ENCODE results near the gene STARD13.

Gene STARD13

GRCh38 chr13:33275916-33276315, 9.6 kb downstream of the STARD13 start:
- no peak overlapping the region for H2BK15ac ChIP-seq (replicated peaks; ENCODE audit: low read depth)
- no peak overlapping the region for H2AK5ac ChIP-seq (ENCODE audit: low read length)
- no peak overlapping the region for H3K23ac ChIP-seq (ENCODE audit: low read length)
- no peak overlapping the region for H3K4me3 ChIP-seq (ENCODE audit: low read length)
- no peak overlapping the region for H2BK5ac ChIP-seq (ENCODE audit: low read length)
- no peaks in the 10 kb centered on the region for H3K79me1 ChIP-seq (ENCODE audit: low read length)
- H4K8ac ChIP-seq (ENCODE audit: low read depth, low read length), result no peak overlapping the region
- H3K79me2 ChIP-seq (ENCODE audit: control insufficient read depth, insufficient read depth, low read length), result no peaks in the 10 kb centered on the region
- no peaks in the 10 kb centered on the region for H3K4me1 ChIP-seq (ENCODE audit: control insufficient read depth, low read depth, low read length)
- no peak overlapping the region for H3K4me2 ChIP-seq (ENCODE audit: low read length)
- no peak overlapping the region for H2BK120ac ChIP-seq (ENCODE audit: low read depth, low read length)
- no CpG with 5 or more reads among the region's 3 CpGs for WGBS (ENCODE audit: extremely low coverage, insufficient coverage, low lambda C conversion rate)
- H3K18ac ChIP-seq (ENCODE audit: low read length), result no peak overlapping the region
- no peaks in the 10 kb centered on the region for H3K36me3 ChIP-seq (ENCODE audit: control insufficient read depth, insufficient read depth, low read length)
- no peaks in the 10 kb centered on the region for H3K27me3 ChIP-seq (ENCODE audit: insufficient read depth, low read length, poor library complexity)
- no peak overlapping the region for H3K27ac ChIP-seq (ENCODE audit: low read depth, low read length)
- no peak for DNase-seq
- H4K5ac ChIP-seq (ENCODE audit: low read length), result no peak overlapping the region
- no peak overlapping the region for H3K56ac ChIP-seq (ENCODE audit: low read length)
- no peak overlapping the region for H3K9ac ChIP-seq (ENCODE audit: low read length)
- no peak overlapping the region for H3K4ac ChIP-seq (ENCODE audit: low read depth, low read length)

GRCh38 chr13:33274264-33274663, 11.3 kb downstream of the STARD13 start:
- no peak overlapping the region for H2BK5ac ChIP-seq (ENCODE audit: low read length)
- H3K36me3 ChIP-seq (ENCODE audit: control insufficient read depth, insufficient read depth, low read length), result no peaks in the 10 kb centered on the region
- H4K5ac ChIP-seq (ENCODE audit: low read length), result no peak overlapping the region
- no peak overlapping the region for H2BK15ac ChIP-seq (replicated peaks; ENCODE audit: low read depth)
- H2AK5ac ChIP-seq (ENCODE audit: low read length), result no peak overlapping the region
- no peaks in the 10 kb centered on the region for H3K79me1 ChIP-seq (ENCODE audit: low read length)
- no peak overlapping the region for H2BK120ac ChIP-seq (ENCODE audit: low read depth, low read length)
- H3K4me3 ChIP-seq (ENCODE audit: low read length), result no peak overlapping the region
- H3K18ac ChIP-seq (ENCODE audit: low read length), result no peak overlapping the region
- H3K4ac ChIP-seq (ENCODE audit: low read depth, low read length), result no peak overlapping the region
- no peak overlapping the region for H3K23ac ChIP-seq (ENCODE audit: low read length)
- no peak overlapping the region for H3K4me2 ChIP-seq (ENCODE audit: low read length)
- WGBS (ENCODE audit: extremely low coverage, insufficient coverage, low lambda C conversion rate), result no CpG with 5 or more reads among the region's 4 CpGs
- no peak overlapping the region for H3K27ac ChIP-seq (ENCODE audit: low read depth, low read length)
- no peak overlapping the region for H3K9ac ChIP-seq (ENCODE audit: low read length)
- DNase-seq, result peak; percentile 28
- H3K4me1 ChIP-seq (ENCODE audit: control insufficient read depth, low read depth, low read length), result no peaks in the 10 kb centered on the region
- no peaks in the 10 kb centered on the region for H3K27me3 ChIP-seq (ENCODE audit: insufficient read depth, low read length, poor library complexity)
- no peak overlapping the region for H4K8ac ChIP-seq (ENCODE audit: low read depth, low read length)
- H3K79me2 ChIP-seq (ENCODE audit: control insufficient read depth, insufficient read depth, low read length), result no peaks in the 10 kb centered on the region
- H3K56ac ChIP-seq (ENCODE audit: low read length), result no peak overlapping the region

- Histone ChIP-seq H3K27ac (ENCODE audit: low read depth, low read length) (no peak overlapping the region), H3K4me1 (ENCODE audit: control insufficient read depth, low read depth, low read length) (no peaks in the 10 kb centered on the region), H3K27me3 (ENCODE audit: insufficient read depth, low read length, poor library complexity) (no peaks in the 10 kb centered on the region), H4K8ac (ENCODE audit: low read depth, low read length) (no peak overlapping the region), H3K18ac (ENCODE audit: low read length) (no peak overlapping the region), H2BK15ac (replicated peaks; ENCODE audit: low read depth) (no peak overlapping the region), H4K5ac (ENCODE audit: low read length) (no peak overlapping the region), H3K4me2 (ENCODE audit: low read length) (no peak overlapping the region), H2BK5ac (ENCODE audit: low read length) (no peak overlapping the region), H3K56ac (ENCODE audit: low read length) (no peak overlapping the region), H2AK5ac (ENCODE audit: low read length) (no peak overlapping the region), H3K79me1 (ENCODE audit: low read length) (no peaks in the 10 kb centered on the region), H3K79me2 (ENCODE audit: control insufficient read depth, insufficient read depth, low read length) (no peaks in the 10 kb centered on the region), H3K4me3 (ENCODE audit: low read length) (no peak overlapping the region), H3K9ac (ENCODE audit: low read length) (no peak overlapping the region), H3K23ac (ENCODE audit: low read length) (no peak overlapping the region), H3K36me3 (ENCODE audit: control insufficient read depth, insufficient read depth, low read length) (no peaks in the 10 kb centered on the region), H2BK120ac (ENCODE audit: low read depth, low read length) (no peak overlapping the region), H3K4ac (ENCODE audit: low read depth, low read length) (no peak overlapping the region)
- WGBS (ENCODE audit: extremely low coverage, insufficient coverage, low lambda C conversion rate), result no CpG with 5 or more reads among the region's 7 CpGs
- DNase-seq, result no peak
Observed at GRCh38 chr13:33272531-33273124, 12.9 kb downstream of the STARD13 start.

GRCh38 chr13:33271759-33272158, 13.8 kb downstream of the STARD13 start:
- no peak overlapping the region for H2BK15ac ChIP-seq (replicated peaks; ENCODE audit: low read depth)
- H2BK120ac ChIP-seq (ENCODE audit: low read depth, low read length), result no peak overlapping the region
- no peak overlapping the region for H3K18ac ChIP-seq (ENCODE audit: low read length)
- H3K56ac ChIP-seq (ENCODE audit: low read length), result no peak overlapping the region
- H4K8ac ChIP-seq (ENCODE audit: low read depth, low read length), result no peak overlapping the region
- H3K23ac ChIP-seq (ENCODE audit: low read length), result no peak overlapping the region
- no peak overlapping the region for H3K27ac ChIP-seq (ENCODE audit: low read depth, low read length)
- H3K79me1 ChIP-seq (ENCODE audit: low read length), result no peaks in the 10 kb centered on the region
- H2BK5ac ChIP-seq (ENCODE audit: low read length), result no peak overlapping the region
- H3K4me1 ChIP-seq (ENCODE audit: control insufficient read depth, low read depth, low read length), result no peaks in the 10 kb centered on the region
- no peak overlapping the region for H3K4me2 ChIP-seq (ENCODE audit: low read length)
- no peak overlapping the region for H3K4me3 ChIP-seq (ENCODE audit: low read length)
- H4K5ac ChIP-seq (ENCODE audit: low read length), result no peak overlapping the region
- no peak overlapping the region for H3K4ac ChIP-seq (ENCODE audit: low read depth, low read length)
- H3K27me3 ChIP-seq (ENCODE audit: insufficient read depth, low read length, poor library complexity), result no peaks in the 10 kb centered on the region
- no peak overlapping the region for H3K9ac ChIP-seq (ENCODE audit: low read length)
- no peaks in the 10 kb centered on the region for H3K36me3 ChIP-seq (ENCODE audit: control insufficient read depth, insufficient read depth, low read length)
- no peak overlapping the region for H2AK5ac ChIP-seq (ENCODE audit: low read length)
- H3K79me2 ChIP-seq (ENCODE audit: control insufficient read depth, insufficient read depth, low read length), result no peaks in the 10 kb centered on the region
- WGBS (ENCODE audit: extremely low coverage, insufficient coverage, low lambda C conversion rate), result no CpG with 5 or more reads among the region's 4 CpGs
- no peak for DNase-seq

DNA sequence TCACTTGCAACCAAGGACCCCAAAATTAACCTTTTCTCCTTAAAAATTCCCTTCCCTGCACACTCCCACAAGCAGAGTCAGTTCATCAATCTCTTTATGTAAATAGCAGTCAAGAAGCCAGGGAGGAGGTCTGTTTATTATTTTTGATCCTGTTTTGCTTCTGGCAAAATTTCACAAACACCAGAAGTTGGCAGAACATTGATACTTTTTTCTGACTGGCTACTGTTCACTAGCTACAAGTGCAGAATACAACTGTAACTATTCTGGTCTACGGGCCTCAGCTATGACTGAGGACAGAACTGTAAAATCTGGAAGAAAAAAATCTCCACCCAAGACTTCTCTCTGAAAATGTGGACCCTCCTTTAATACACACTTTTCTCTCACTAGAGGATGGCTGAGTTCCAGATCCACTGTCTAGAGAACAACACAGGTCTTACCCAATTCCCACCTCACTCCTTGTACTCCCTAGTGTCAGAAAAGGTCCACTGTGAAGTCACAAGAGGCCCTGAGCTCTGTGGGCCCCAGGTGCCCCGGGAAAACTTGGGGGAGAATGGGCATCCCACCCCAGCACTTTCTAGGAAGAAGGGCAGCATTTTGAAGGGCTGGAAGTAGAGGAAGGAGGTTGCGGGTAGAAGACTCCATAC, 14.5 kb downstream of the STARD13 start:
- Histone ChIP-seq H2BK5ac (ENCODE audit: low read length) (no peak overlapping the region), H3K79me1 (ENCODE audit: low read length) (no peaks in the 10 kb centered on the region), H2BK120ac (ENCODE audit: low read depth, low read length) (no peak overlapping the region), H3K9ac (ENCODE audit: low read length) (no peak overlapping the region), H3K18ac (ENCODE audit: low read length) (no peak overlapping the region), H3K4ac (ENCODE audit: low read depth, low read length) (no peak overlapping the region), H4K5ac (ENCODE audit: low read length) (no peak overlapping the region), H3K56ac (ENCODE audit: low read length) (no peak overlapping the region), H3K23ac (ENCODE audit: low read length) (no peak overlapping the region), H2AK5ac (ENCODE audit: low read length) (no peak overlapping the region), H3K4me1 (ENCODE audit: control insufficient read depth, low read depth, low read length) (no peaks in the 10 kb centered on the region), H3K36me3 (ENCODE audit: control insufficient read depth, insufficient read depth, low read length) (no peaks in the 10 kb centered on the region), H3K4me3 (ENCODE audit: low read length) (no peak overlapping the region), H3K27me3 (ENCODE audit: insufficient read depth, low read length, poor library complexity) (no peaks in the 10 kb centered on the region), H3K27ac (ENCODE audit: low read depth, low read length) (no peak overlapping the region), H3K4me2 (ENCODE audit: low read length) (no peak overlapping the region), H4K8ac (ENCODE audit: low read depth, low read length) (no peak overlapping the region), H3K79me2 (ENCODE audit: control insufficient read depth, insufficient read depth, low read length) (no peaks in the 10 kb centered on the region), H2BK15ac (replicated peaks; ENCODE audit: low read depth) (no peak overlapping the region)
- WGBS (ENCODE audit: extremely low coverage, insufficient coverage, low lambda C conversion rate), result no CpG with 5 or more reads among the region's 3 CpGs
- no peak for DNase-seq

GRCh38 chr13:33265607-33266006, 19.9 kb downstream of the STARD13 start:
- no peak overlapping the region for H3K23ac ChIP-seq (ENCODE audit: low read length)
- H2AK5ac ChIP-seq (ENCODE audit: low read length), result no peak overlapping the region
- H2BK15ac ChIP-seq (replicated peaks; ENCODE audit: low read depth), result no peak overlapping the region
- H3K4me3 ChIP-seq (ENCODE audit: low read length), result no peak overlapping the region
- H4K5ac ChIP-seq (ENCODE audit: low read length), result no peak overlapping the region
- DNase-seq, result no peak
- no peak overlapping the region for H3K56ac ChIP-seq (ENCODE audit: low read length)
- H2BK5ac ChIP-seq (ENCODE audit: low read length), result no peak overlapping the region
- no peak overlapping the region for H4K8ac ChIP-seq (ENCODE audit: low read depth, low read length)
- H3K4ac ChIP-seq (ENCODE audit: low read depth, low read length), result no peak overlapping the region
- H3K27ac ChIP-seq (ENCODE audit: low read depth, low read length), result no peak overlapping the region
- no peaks in the 10 kb centered on the region for H3K27me3 ChIP-seq (ENCODE audit: insufficient read depth, low read length, poor library complexity)
- peaks cover 4% of the 10 kb centered on the region for H3K4me1 ChIP-seq (ENCODE audit: control insufficient read depth, low read depth, low read length)
- no peak overlapping the region for H3K9ac ChIP-seq (ENCODE audit: low read length)
- no CpG with 5 or more reads among the region's 2 CpGs for WGBS (ENCODE audit: extremely low coverage, insufficient coverage, low lambda C conversion rate)
- no peaks in the 10 kb centered on the region for H3K36me3 ChIP-seq (ENCODE audit: control insufficient read depth, insufficient read depth, low read length)
- H2BK120ac ChIP-seq (ENCODE audit: low read depth, low read length), result no peak overlapping the region
- no peak overlapping the region for H3K18ac ChIP-seq (ENCODE audit: low read length)
- no peaks in the 10 kb centered on the region for H3K79me1 ChIP-seq (ENCODE audit: low read length)
- no peak overlapping the region for H3K4me2 ChIP-seq (ENCODE audit: low read length)
- H3K79me2 ChIP-seq (ENCODE audit: control insufficient read depth, insufficient read depth, low read length), result no peaks in the 10 kb centered on the region
